ENCODE measurements around the gene OSBPL10.
"Not testable (repeated sequence)": the region's sequence is repeated elsewhere in the genome, so short reads cannot be mapped to it uniquely, and the experiment has no call there.

OSBPL10 gene

GRCh38 chr3:31802981-31803740 is 177.9 kb downstream of the OSBPL10 start:
- no peak for DNase-seq

GRCh38 chr3:31800436-31800835 is 180.6 kb downstream of the OSBPL10 start:
- no peak for DNase-seq

GRCh38 chr3:31798840-31799239 is 182.2 kb downstream of the OSBPL10 start:
- no peak for DNase-seq

GRCh38 chr3:31793821-31794220 is 187.2 kb downstream of the OSBPL10 start:
- no peak for DNase-seq

- DNase-seq = no peak
These were observed 190.0 kb downstream of the OSBPL10 start for GRCh38 chr3:31791090-31791430.

- no peak for DNase-seq
These were observed 190.6 kb downstream of the OSBPL10 start for GRCh38 chr3:31790193-31791089.

- no peak for DNase-seq
These were observed 191.6 kb downstream of the OSBPL10 start for GRCh38 chr3:31789429-31789828.

- no peak for DNase-seq
These were observed 195.3 kb downstream of the OSBPL10 start for GRCh38 chr3:31785734-31786133.

GRCh38 chr3:31785286-31785685 is 195.8 kb downstream of the OSBPL10 start:
- no peak for DNase-seq

- not testable (repeated sequence) for DNase-seq
These were observed 197.2 kb downstream of the OSBPL10 start for GRCh38 chr3:31783851-31784250.

GRCh38 chr3:31782306-31782705 is 198.8 kb downstream of the OSBPL10 start:
- DNase-seq = not testable (repeated sequence)

- no peak for DNase-seq
These were observed 201.5 kb downstream of the OSBPL10 start for GRCh38 chr3:31779514-31779913.

GRCh38 chr3:31777887-31778286 is 203.2 kb downstream of the OSBPL10 start:
- DNase-seq = no peak

- no peak for DNase-seq
These were observed 204.0 kb downstream of the OSBPL10 start for GRCh38 chr3:31777092-31777491.

GRCh38 chr3:31776016-31776415 is 205.0 kb downstream of the OSBPL10 start:
- DNase-seq = no peak

- no peak for DNase-seq
These were observed 205.7 kb downstream of the OSBPL10 start for GRCh38 chr3:31775383-31775782.

GRCh38 chr3:31772758-31773473 is 208.1 kb downstream of the OSBPL10 start:
- no peak for DNase-seq

GRCh38 chr3:31772272-31772671 is 208.8 kb downstream of the OSBPL10 start:
- no peak for DNase-seq

GRCh38 chr3:31770822-31771326 is 210.2 kb downstream of the OSBPL10 start:
- no peak for DNase-seq

- DNase-seq = no peak
These were observed 212.5 kb downstream of the OSBPL10 start for GRCh38 chr3:31768479-31769125.

- DNase-seq = no peak
These were observed 213.1 kb downstream of the OSBPL10 start for GRCh38 chr3:31767920-31768319.

GRCh38 chr3:31766669-31767068 is 214.4 kb downstream of the OSBPL10 start:
- DNase-seq = no peak

GRCh38 chr3:31765871-31766270 is 215.2 kb downstream of the OSBPL10 start:
- DNase-seq = no peak
